DOHH2 (cell line): Measurements from ENCODE around the gene DNAJB4.

Experiments
- CTCF ChIP-seq: fragments of 200-600 bp; sonication (generic); IDR thresholded peaks from one replicate; pipeline ENCODE4 v1.5.1; 2014; ENCODE audit warnings: antibody characterized with exemption, mild to moderate bottlenecking, low read depth, low read length; ENCODE audit not compliant: poor library complexity, severe bottlenecking
- EZH2phosphoT487 ChIP-seq: fragments of 200-600 bp; sonication (generic); IDR thresholded peaks from 2 replicates; pipeline ENCODE4 v1.6.1; 2017; ENCODE audit warnings: borderline replicate concordance, mild to moderate bottlenecking, antibody characterized with exemption, low read length, moderate library complexity, mixed read lengths

GRCh38 chr1:77984629-77985028, 20.1 kb upstream of the DNAJB4 start:
- TF ChIP-seq CTCF (no peak), EZH2phosphoT487 (no peak)
